Transverse colon (tissue), 3 donors: ENCODE data around the gene PNPLA5.

Experiments
- POLR2A ChIP-seq: fragments of 450-650 bp; IDR thresholded peaks from one replicate; pipeline ENCODE4 v1.6.1; 2016; ENCODE audit warnings: antibody characterized with exemption, mild to moderate bottlenecking, moderate library complexity
- TF ChIP-seq, protein P1 (sequence below), 5 experiments: fragments of 200-600 bp in 3 of 5; fragments of 450-650 bp in 2 of 5; sonication (generic) in 3 of 5; IDR thresholded peaks; 1 replicate in 2 of 5; 2 replicates in 3 of 5; pipeline ENCODE4 v1.5.1; 2016 to 2017; ENCODE audit warnings: antibody characterized with exemption in 5 of 5, inconsistent platforms in 3 of 5, mild to moderate bottlenecking in 2 of 5, moderate library complexity in 1 of 5

DNA sequence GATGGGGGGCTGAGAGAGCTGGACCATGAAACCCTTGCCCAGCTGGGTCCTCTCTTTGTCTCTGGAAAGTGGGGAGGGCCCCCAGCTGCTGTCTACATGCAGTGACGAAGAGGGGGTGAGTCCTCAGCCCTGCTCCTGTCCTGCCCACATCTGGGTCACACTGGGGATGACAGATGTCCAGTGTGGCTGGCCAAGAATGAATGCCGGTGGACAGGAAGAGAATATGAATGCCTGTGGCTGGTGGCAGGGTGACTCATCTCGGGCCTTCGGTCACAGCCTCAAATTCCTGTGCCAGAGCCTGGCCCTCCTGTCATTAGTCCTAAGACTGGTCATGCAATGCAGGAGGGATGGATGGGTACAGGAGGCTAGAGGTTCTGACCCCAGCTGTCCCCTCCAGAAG lies 29.6 kb upstream of the PNPLA5 start:
- TF ChIP-seq POLR2A, result no peak
- TF ChIP-seq, protein P1, sequence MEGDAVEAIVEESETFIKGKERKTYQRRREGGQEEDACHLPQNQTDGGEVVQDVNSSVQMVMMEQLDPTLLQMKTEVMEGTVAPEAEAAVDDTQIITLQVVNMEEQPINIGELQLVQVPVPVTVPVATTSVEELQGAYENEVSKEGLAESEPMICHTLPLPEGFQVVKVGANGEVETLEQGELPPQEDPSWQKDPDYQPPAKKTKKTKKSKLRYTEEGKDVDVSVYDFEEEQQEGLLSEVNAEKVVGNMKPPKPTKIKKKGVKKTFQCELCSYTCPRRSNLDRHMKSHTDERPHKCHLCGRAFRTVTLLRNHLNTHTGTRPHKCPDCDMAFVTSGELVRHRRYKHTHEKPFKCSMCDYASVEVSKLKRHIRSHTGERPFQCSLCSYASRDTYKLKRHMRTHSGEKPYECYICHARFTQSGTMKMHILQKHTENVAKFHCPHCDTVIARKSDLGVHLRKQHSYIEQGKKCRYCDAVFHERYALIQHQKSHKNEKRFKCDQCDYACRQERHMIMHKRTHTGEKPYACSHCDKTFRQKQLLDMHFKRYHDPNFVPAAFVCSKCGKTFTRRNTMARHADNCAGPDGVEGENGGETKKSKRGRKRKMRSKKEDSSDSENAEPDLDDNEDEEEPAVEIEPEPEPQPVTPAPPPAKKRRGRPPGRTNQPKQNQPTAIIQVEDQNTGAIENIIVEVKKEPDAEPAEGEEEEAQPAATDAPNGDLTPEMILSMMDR (IDR thresholded peaks at IDR 0.05), result no peak
